ENCODE results near the gene CDH4. TPM values are rescaled to one million over a fixed set of nuclear protein-coding genes. Genes with fewer than 3 reads are reported as not detected.
A peak's percentile ranks its signal among the peaks of the same experiment; 100 is the strongest.

Gene CDH4
- total and polyA plus RNA-seq, 2 of the 8 experiments (the other 6 are each of a cell fraction or from before 2014, with no cell fraction given), result 4.3 to 7.9 TPM

- no peak for DNase-seq (ENCODE audit: low read depth in 1 of 2, low spot score in 2 of 2)
- Histone ChIP-seq H3K9me3 (ENCODE audit: insufficient read depth in 2 of 2, low read depth in 1 of 2, low read length in 1 of 2) (no peaks in the 10 kb centered on the region), H3K14ac (ENCODE audit: insufficient read length) (no peak overlapping the region), H3K36me3 (ENCODE audit: control insufficient read depth in 2 of 4, insufficient read depth in 4 of 4, low read length in 3 of 4) (no peaks in the 10 kb centered on the region), H3K27me3 (replicated peaks in 1 of 4; ENCODE audit: control insufficient read depth in 3 of 4, extremely low read depth in 1 of 4, insufficient read depth in 3 of 4, low read length in 3 of 4) (no peaks in the 10 kb centered on the region; a peak in 1 of 7 replicates), H2BK120ac (replicated peaks; ENCODE audit: low read depth, low read length) (no peak overlapping the region), H3K23ac (ENCODE audit: insufficient read length) (no peak overlapping the region), H3K79me2 (ENCODE audit: control insufficient read depth in 1 of 2, insufficient read depth in 2 of 2, low read length in 2 of 2) (no peaks in the 10 kb centered on the region), H3K4me2 (ENCODE audit: insufficient read depth in 1 of 2, low read depth in 2 of 2, low read length in 2 of 2) (no peak overlapping the region), H2BK5ac (ENCODE audit: low read depth, low read length) (no peak overlapping the region), H4K5ac (ENCODE audit: insufficient read length, low read depth, low read length) (no peak overlapping the region), H3K56ac (replicated peaks; ENCODE audit: insufficient read length, low read depth, low read length) (no peak overlapping the region), H3K27ac (ENCODE audit: low read depth, low read length) (no peak overlapping the region), H2AFZ (ENCODE audit: low read length) (no peak overlapping the region), H3K9ac (replicated peaks in 1 of 4; ENCODE audit: extremely low read depth in 1 of 4, low read depth in 3 of 4, low read length in 3 of 4) (no peak overlapping the region), H2BK15ac (ENCODE audit: low read length) (no peak overlapping the region), H3K4ac (replicated peaks; ENCODE audit: insufficient read length, low read depth, low read length) (no peak overlapping the region), H2BK20ac (ENCODE audit: low read length) (no peak overlapping the region), H3K4me1 (replicated peaks in 1 of 4; ENCODE audit: control insufficient read depth in 3 of 4, insufficient read depth in 4 of 4, low read length in 3 of 4) (peaks cover 0 to 19% (median 8%) of the 10 kb centered on the region in 4 experiments; a peak in 6 of 7 replicates), H3K23me2 (ENCODE audit: low read depth, low read length) (no peaks in the 10 kb centered on the region; the same call in 1 of the 2 replicates), H2AK5ac (ENCODE audit: low read depth, low read length) (0 out of 2 replicates have a peak overlapping the region, but pooled peaks have one; percentile 13), H3K18ac (ENCODE audit: extremely low read depth, low read length) (no peak overlapping the region; the same call in 1 of the 2 replicates), H2BK12ac (ENCODE audit: low read depth, low read length) (0 out of 2 replicates have a peak overlapping the region, but pooled peaks have one; percentile 80), H4K91ac (replicated peaks; ENCODE audit: insufficient read length, low read length) (no peak overlapping the region), H3K79me1 (ENCODE audit: low read depth, low read length) (no peaks in the 10 kb centered on the region), H4K20me1 (replicated peaks in 1 of 2; ENCODE audit: control insufficient read depth in 1 of 2, insufficient read depth in 2 of 2, low read length in 2 of 2) (no peaks in the 10 kb centered on the region), H3K4me3 (ENCODE audit: extremely low read depth in 1 of 4, insufficient read depth in 2 of 4, low read depth in 3 of 4, low read length in 4 of 4) (no peak overlapping the region), H4K8ac (ENCODE audit: extremely low read depth, insufficient read depth, low read length) (no peak overlapping the region)
- no peak for FAIRE-seq
- ChIA-PET CTCF (ENCODE audit: partially characterized antibody) (interaction anchor here (0.6 kb wide), 1 partner anchor 38 kb away, joined by 3 read pairs; no protein-coding TSS in a partner anchor), POLR2A (ENCODE audit: partially characterized antibody) (no interaction called here)
- 94% methylated on average over 8 of the region's 8 CpGs; no CpG with 5 or more reads in 1 of the 2 experiments for WGBS, 2 experiments (ENCODE audit: extremely low coverage in 1 of 2, insufficient coverage in 1 of 2, insufficient read length in 1 of 2, insufficient replicate concordance in 2 of 2, low coverage in 1 of 2, low lambda C conversion rate in 2 of 2, missing lambda C conversion rate in 1 of 2)
- TF ChIP-seq KDM5A (IDR thresholded peaks at IDR 0.05; ENCODE audit: low read length), result no peak
- TF ChIP-seq POLR2AphosphoS5 (IDR thresholded peaks at IDR 0.05; ENCODE audit: low read depth, low read length), result no peak
- no peak for TF ChIP-seq SRF (IDR thresholded peaks at IDR 0.05; ENCODE audit: low read depth, low read length)
- no peak for TF ChIP-seq NRF1 (IDR thresholded peaks at IDR 0.05; ENCODE audit: low read depth, low read length)
- TF ChIP-seq YY1 (IDR thresholded peaks at IDR 0.05; ENCODE audit: low read depth, low read length), result no peak
- TF ChIP-seq SAP30 (IDR thresholded peaks at IDR 0.05; ENCODE audit: insufficient read depth, insufficient replicate concordance, low read length), result no peak
- no peak for TF ChIP-seq TCF12 (IDR thresholded peaks at IDR 0.05; ENCODE audit: low read depth, low read length)
- TF ChIP-seq HDAC6 (IDR thresholded peaks at IDR 0.05; ENCODE audit: low read depth, low read length), result no peak
- no peak for TF ChIP-seq CHD1 (IDR thresholded peaks at IDR 0.05; ENCODE audit: low read depth, low read length)
- no peak for TF ChIP-seq CHD2 (IDR thresholded peaks at IDR 0.05; ENCODE audit: low read length)
- no peak for TF ChIP-seq RXRA (IDR thresholded peaks at IDR 0.05; ENCODE audit: insufficient read depth, low read depth, low read length)
- no peak for TF ChIP-seq EZH2 (IDR thresholded peaks at IDR 0.05; ENCODE audit: low read depth, low read length, severe bottlenecking)
- no peak for TF ChIP-seq MAX (IDR thresholded peaks at IDR 0.05)
- no peak for TF ChIP-seq SP2 (IDR thresholded peaks at IDR 0.05; ENCODE audit: low read length)
Observed at GRCh38 chr20:61564628-61565027, 312.6 kb downstream of the CDH4 start.

Measured in H1 (cell line).